HG03045 (cell line): ENCODE results near the gene OTUB2.

Source experiments
- ATAC-seq: cut with Tn5 transposase; IDR thresholded peaks from one replicate; pipeline ENCODE4 v1.9.1; 2021; ENCODE audit warnings: mild to moderate bottlenecking, moderate library complexity; ENCODE audit not compliant: unreplicated experiment

Gene OTUB2

GRCh38 chr14:94026173-94026888 lies at the start of gene OTUB2:
OTUB2 (plus strand) TSS chr14:94026340; CDS start chr14:94026538, 198 bp downstream.
- peak; percentile 100 for ATAC-seq

DNA sequence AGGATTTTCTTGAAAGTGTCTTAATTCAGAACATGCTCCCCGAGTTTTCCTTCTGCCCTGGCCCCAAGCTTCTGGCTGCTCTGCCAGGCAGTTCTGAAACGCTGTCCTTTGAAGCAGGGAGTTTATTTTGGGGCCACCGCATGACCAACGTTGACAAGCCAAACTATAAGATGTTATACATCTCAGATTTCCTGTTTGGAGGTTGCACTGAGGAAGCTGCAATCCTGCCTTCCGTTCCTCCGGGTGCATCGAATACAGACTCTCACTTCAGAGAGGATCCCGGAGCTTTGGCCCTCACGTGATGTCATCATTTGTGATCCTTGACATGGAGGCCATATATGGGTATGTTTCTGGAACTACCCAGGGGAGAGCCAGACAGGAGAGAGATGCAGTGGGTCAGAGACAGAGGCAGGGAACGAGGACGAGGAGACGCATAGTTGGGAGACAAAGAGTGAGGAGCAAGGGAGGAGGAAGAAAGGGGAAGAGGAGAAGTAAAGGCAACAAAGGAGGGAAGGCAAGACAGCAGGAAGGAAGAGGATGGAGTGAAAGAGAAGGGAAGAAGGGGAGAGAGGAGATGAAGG lies 49.6 kb upstream of the OTUB2 start, which contains the start of gene ASB2:
Gene ASB2, minus strand, starts transcription at position 94 of the 581 bp plus-strand sequence. CDS start 12,031 bp downstream, outside the sequence.
- peak; percentile 11 for ATAC-seq

GRCh38 chr14:93977171-93977570 lies 49.0 kb upstream of the OTUB2 start:
- ATAC-seq = no peak

GRCh38 chr14:93977790-93978581 lies 48.2 kb upstream of the OTUB2 start:
- peak; percentile 37 for ATAC-seq

DNA sequence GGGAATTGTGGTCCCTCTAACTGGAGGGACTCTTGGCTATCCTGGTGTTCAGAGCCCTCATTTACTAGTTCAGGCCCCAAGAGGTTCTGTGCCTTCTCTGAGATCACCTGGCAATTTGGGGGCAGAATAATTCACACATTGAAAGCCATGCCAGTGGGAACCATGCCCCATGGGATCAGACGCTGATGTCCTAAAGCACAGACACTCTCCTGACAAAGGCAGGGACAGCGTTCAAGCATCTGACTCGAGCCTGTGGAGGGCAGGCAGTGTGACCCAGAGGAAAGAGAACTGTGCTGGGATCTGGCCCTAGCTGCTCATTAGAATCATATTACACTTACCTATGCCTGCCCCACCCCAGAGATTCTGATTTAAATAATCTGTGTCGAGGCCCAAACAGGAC lies 47.4 kb upstream of the OTUB2 start:
- no peak for ATAC-seq

DNA sequence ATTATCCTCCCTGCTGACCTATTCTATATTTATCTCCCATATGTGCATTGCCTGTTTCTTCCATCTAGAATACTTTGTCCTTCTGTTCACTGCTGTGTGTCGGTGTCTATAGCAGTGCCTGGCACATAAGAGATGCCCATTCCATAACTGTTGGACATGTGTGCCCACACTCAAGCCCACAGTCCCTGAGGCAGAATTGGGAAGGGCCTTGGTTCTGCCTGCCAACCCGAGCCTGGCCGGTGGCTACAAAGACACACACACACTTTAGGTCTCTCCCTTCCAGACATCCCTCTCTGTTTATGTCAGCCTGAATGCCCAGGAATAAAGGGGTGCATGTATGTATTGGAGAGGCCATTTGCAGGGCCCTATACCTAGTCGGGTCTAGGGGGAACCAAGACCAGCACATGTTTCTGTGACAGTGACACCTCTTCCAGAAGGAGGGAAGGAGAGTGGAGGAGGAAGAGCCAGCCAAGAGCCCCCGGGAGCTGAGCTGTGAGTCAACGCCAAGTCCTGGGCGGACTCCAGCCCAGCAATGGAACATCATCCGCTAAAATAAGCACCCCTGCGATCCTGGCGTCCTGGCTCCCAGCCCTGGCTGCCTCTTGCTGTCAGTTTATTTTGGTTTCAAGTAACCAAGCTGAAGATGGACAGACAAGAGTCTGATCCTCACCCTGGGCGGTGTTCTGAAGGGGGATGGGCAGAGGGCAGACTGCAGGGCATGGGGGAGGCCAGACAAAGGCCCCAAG lies 45.5 kb upstream of the OTUB2 start:
- ATAC-seq = no peak

DNA sequence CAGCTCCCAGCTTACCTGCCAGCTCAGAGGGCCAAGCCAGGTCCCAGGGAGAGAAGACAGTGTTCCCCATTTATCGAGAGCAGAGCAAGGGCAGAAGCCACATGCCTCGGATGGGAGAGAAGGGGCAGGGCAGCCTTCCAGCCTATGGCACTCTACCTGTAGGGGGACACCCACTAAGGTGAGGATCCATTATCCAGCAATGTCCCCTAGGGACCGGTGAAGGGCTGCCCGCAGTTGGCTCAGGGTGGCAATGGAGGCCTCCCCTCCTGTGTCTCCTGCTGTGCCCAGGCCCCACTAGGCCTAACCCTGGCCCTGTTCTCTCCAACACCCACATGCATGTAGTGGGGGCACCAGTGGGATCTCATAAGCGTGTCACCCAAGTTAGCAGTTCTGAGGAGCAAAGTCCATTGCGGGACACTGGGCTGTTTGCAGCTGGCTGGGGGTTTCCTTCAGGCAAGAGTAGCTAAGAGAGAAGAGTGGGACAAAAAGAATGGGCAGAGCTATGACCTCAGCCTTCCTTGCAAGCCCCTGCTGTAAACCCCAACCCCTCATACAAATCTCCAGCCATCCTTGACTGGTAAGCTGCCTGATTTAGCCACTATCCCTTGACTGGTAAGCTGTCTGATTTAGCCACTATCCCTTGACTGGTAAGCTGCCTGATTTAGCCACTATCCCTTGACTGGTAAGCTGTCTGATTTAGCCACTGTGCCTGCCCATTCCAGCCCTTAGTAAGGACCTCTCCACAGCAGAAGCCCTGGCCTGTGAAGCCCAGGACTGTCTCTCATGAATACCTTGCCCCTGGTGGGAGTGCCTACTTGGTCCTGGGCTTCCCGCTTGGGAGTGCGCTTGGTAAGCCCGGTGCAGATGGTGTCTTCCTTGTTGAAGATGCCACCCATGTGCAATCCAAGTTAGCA lies 44.6 kb upstream of the OTUB2 start:
- no peak for ATAC-seq

DNA sequence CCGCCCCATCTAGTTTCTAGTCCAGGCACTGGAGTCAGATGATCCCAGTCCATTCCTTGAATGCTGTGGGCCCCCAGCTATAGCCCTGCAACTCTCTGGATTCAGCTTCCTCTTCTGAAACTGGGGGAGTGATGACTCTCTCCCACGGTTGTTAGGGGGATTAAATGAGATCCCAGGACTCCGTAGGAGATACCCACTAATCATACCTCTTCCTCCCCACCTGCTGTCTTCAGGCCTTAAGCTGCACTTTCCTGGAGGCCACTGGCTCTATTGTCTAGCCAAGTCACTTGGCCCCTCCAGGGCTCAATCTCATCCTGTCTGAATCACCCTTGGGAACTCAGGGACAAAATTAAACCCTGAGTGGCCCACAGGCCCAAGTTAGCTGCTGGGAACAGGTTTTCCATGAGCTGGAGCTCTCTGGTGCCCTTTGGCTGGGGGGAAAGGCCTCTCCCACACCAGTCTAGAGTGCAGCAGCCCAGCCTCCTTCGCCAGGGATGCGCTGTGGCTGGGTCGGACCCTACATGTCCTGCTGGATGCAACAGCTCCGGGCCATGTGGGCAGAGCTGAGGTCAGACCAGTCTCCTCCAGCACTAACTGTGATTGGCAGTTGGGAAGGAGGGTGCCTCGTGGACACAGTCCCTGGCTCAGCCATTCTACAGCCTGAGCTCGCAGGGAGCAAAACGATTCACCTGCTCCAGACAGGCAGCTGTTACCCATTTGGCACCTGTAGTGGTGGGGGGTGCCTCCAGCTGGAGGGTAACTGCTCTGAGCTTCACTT lies 43.7 kb upstream of the OTUB2 start:
- no peak for ATAC-seq

GRCh38 chr14:93984070-93984469 lies 42.1 kb upstream of the OTUB2 start:
- ATAC-seq = no peak

DNA sequence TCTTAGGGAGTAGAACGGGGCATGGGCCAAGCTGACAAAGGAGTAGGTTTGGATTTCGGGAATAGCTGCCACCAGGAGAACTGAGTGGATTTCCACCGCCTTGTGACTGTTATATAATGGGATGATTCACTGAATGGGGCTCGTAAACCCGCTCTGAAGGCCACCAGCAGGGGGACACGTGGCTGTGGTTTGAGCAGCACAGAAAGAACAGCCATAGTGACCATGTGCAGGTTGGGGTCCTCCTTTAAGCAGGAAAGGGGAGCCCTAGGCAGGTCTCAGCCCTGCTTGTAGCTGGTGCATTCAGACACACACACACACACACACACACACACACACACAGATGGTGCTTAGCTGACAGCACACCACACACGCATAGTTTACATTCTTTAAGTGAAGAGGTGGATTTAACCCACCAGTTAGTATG lies 41.1 kb upstream of the OTUB2 start:
- no peak for ATAC-seq

- no peak for ATAC-seq
Measured at GRCh38 chr14:93986955-93987354, 39.2 kb upstream of the OTUB2 start.

DNA sequence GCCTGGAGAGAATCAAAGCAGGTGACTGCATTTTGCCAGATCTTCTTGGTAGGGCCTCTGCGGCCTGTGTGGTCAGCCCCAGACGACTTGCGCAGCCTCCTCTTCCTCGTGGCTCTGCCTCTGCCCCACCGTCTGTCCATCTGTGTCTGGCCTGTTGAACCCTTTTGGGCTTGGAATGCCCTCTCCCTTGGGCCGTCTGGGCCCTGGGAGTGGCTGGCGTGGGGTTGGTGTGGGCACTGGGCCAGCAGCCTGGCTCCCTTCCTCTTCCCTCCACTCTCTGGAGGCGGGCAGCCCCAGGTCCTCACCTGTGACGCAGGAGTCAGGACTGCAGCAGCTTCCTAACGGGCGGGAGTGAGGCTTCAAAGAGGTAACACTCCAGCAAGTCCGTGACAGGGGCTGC lies 38.8 kb upstream of the OTUB2 start:
- no peak for ATAC-seq

DNA sequence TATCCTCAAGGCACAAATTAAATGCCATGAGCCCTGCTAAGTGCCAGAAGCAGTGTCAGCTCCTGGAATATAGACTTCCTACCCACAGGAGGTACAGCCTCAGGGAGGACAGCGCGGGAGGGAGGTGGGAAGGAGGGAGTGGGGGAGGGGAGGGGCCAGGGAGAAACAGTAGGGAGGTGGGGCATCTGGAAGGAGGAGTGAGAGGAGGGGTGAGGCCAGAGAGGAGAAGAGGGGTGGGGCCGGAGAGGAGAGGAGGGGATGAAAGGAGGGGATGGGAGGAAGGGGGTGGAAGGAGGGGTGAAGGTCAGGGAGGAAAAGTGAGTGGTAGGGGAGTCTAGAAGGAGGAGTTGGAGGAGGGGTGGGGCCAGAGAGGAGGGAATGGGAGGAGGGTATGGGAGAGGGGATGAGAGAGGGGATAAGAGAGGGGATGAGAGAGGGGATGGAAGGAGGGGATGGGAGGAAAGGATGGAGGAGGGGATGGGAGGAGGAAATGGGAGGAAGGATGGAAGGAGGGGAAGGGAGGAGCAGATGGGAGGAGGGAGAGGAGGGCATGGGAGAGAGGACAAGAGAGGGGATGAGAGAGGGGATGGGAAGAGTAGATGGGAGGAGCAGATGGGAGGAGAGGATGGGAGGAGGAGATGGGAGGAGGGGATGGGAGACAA lies 38.2 kb upstream of the OTUB2 start:
- no peak for ATAC-seq

- ATAC-seq = peak; percentile 50
Measured at GRCh38 chr14:93989939-93990338, 36.2 kb upstream of the OTUB2 start.

GRCh38 chr14:93991212-93991611 lies 34.9 kb upstream of the OTUB2 start:
- no peak for ATAC-seq

DNA sequence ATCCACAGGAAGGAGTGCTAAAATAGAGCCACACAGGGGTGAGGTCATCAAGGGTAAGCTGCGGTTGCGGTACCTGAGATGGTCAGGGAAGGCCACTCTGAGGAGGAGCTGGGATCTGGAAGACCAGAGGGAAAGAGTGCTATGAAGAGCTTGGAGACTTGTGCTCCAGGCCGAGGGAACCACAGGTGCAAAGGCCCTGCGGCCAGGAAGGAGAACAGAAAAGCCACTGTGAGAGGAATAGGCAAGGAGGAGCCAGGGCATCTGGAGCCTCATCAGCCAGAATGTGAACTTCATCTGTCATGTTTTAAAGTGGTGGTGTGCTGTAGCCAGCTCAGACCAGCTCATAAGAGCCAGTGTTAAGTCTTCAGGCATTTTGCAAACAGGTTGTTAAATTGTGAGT lies 34.5 kb upstream of the OTUB2 start:
- no peak for ATAC-seq

DNA sequence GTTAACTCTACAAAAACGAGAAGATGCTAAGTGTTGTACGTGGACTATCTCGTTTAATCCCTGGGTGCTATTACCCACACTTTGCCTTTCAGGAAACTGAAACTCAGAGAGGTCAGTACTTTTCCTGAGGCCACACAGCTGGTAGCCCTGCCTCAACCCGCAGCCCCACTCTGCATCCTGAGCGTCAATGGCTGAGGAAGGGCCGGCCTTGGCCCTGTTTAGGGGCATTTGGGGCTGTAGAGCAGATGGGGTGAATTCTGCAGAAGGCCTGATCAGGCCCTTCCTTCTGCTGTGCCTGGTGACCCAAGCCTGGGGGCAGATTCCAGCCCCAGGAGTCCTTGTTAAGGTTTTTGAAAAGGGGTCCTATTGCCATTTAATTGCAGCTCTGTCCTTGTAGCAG lies 32.8 kb upstream of the OTUB2 start:
- ATAC-seq = no peak

DNA sequence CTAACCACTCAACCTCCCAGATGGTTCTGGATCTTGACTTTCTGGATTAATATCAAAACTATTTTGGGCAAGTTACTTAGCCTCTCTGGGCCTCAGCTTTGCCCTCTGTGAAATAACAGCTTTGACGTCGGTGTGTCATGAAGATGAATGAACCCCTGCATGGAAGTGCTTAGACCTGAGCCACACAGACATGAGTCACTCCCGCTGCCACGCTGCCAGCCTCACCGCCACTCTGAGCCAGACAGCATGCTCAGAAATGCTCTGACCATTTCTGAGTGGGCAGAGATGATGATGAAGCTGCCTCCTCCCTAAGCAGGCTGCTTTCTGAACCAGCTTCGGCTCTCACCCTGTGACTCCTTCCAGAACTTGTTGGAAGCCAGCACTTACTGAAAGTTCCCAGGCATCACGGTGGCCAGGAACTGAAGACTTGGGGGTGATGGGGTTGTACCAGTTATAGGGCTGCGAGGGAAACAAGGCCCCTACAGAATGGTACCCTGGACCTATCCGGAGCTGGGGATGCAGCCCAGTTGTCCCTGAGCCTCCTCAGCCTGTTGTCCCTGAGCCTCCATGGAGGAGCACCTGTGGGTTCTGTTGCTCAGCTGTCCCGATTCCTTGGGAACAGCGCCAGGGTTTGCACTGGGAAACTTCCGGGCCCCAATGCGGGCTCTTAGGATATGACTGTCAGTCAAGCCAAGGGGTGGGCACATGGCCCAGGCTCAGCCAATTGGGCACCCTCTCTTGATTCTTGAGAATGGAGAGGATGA lies 31.0 kb upstream of the OTUB2 start:
- no peak for ATAC-seq
